Upper lobe of left lung (tissue), 4 donors: ENCODE measurements around the gene SLCO4C1.

Source experiments
- CTCF ChIP-seq, 6 experiments: fragments of 450-650 bp in 4 of 6; fragments of 200-600 bp in 2 of 6; sonication (generic) in 2 of 6; IDR thresholded peaks; one replicate each; pipeline ENCODE4 v1.5.1; 2016 to 2019; ENCODE audit warnings: antibody characterized with exemption in 6 of 6
- EP300 ChIP-seq, 4 donors: sonication (generic); formaldehyde crosslinking; IDR thresholded peaks; one replicate each; pipeline ENCODE4 v1.5.1; 2017; ENCODE audit warnings: antibody characterized with exemption in 4 of 4, control low read depth in 2 of 4
- POLR2A ChIP-seq, 4 donors: fragments of 450-650 bp; IDR thresholded peaks; one replicate each; pipeline ENCODE4 v1.5.1; 2016 to 2017; ENCODE audit warnings: antibody characterized with exemption in 4 of 4, mild to moderate bottlenecking in 2 of 4

GRCh38 chr5:102296178-102296817, at the start of gene SLCO4C1:
- peak in 4 of 6 experiments; percentile 49 to 77 (median 62) for TF ChIP-seq CTCF (IDR thresholded peaks at IDR 0.05)
- TF ChIP-seq POLR2A (IDR thresholded peaks at IDR 0.05): peak in 2 of 4 donors; percentile 29 to 67
- TF ChIP-seq EP300 (IDR thresholded peaks at IDR 0.05): no peak
